Tibial nerve (tissue), 4 donors: ENCODE measurements around the gene KIAA1958. TPM values are rescaled to one million over a fixed set of nuclear protein-coding genes. Genes with fewer than 3 reads are reported as not detected.

Source experiments
- DNase-seq, 2 donors: peaks; one replicate each; pipeline ENCODE4 v3.0.0-alpha.2; 2019; ENCODE audit warnings: low spot score in 2 of 2
- H3K27ac ChIP-seq, 4 donors: fragments of 200-600 bp; sonication (generic) in 3 of 4; one replicate each; pipeline ENCODE4 v1.5.1; 2017 to 2019; ENCODE audit warnings: mild to moderate bottlenecking in 1 of 4
- H3K27me3 ChIP-seq, 2 donors: fragments of 200-600 bp; sonication (generic) in 1 of 2; one replicate each; pipeline versions ENCODE4 v1.5.1 to v1.6.0; 2017 to 2019
- H3K36me3 ChIP-seq, 3 donors: fragments of 200-600 bp; sonication (generic); one replicate each; pipeline ENCODE4 v1.5.1; 2018 to 2019
- H3K4me1 ChIP-seq, 4 donors: fragments of 200-600 bp; sonication (generic) in 3 of 4; one replicate each; pipeline ENCODE4 v1.5.1; 2017 to 2019
- H3K4me3 ChIP-seq, 4 donors: fragments of 200-600 bp; sonication (generic) in 3 of 4; one replicate each; pipeline ENCODE4 v1.5.1; 2017 to 2019; ENCODE audit warnings: mild to moderate bottlenecking in 1 of 4, moderate library complexity in 1 of 4
- H3K9me3 ChIP-seq, 4 donors: fragments of 200-600 bp; sonication (generic) in 3 of 4; one replicate each; pipeline ENCODE4 v1.5.1; 2017 to 2019
- EP300 ChIP-seq, 2 donors: sonication (generic); formaldehyde crosslinking; IDR thresholded peaks; one replicate each; pipeline ENCODE4 v1.6.1; 2017; ENCODE audit warnings: antibody characterized with exemption in 2 of 2, mild to moderate bottlenecking in 1 of 2
- POLR2A ChIP-seq, 2 donors: fragments of 450-650 bp; IDR thresholded peaks; one replicate each; pipeline ENCODE4 v1.6.1; 2017; ENCODE audit warnings: antibody characterized with exemption in 2 of 2, mild to moderate bottlenecking in 2 of 2, moderate library complexity in 2 of 2
- WGBS, 2 donors: methylation state at CpG; one replicate each; pipeline ENCODE4 v1.1.5; 2018; 5-methylcytosine and 5-hydroxymethylcytosine counted together
- total RNA-seq, 4 donors: library from RNA; depleted of rRNA; stranded (reverse); fragments of >200 nt; gene quantifications; one replicate each; pipeline ENCODE4 v1.1.0, GENCODE V29; 2016
- TF ChIP-seq, protein P1 (sequence below), 5 experiments: fragments of 200-600 bp in 3 of 5; fragments of 450-650 bp in 2 of 5; sonication (generic) in 3 of 5; IDR thresholded peaks; one replicate each; pipeline ENCODE4 v1.5.1; 2016 to 2019; ENCODE audit warnings: antibody characterized with exemption in 5 of 5, mild to moderate bottlenecking in 3 of 5, moderate library complexity in 2 of 5

KIAA1958 gene
- total RNA-seq, 4 donors from 2014 or later: 3.7 to 5.2 (median 4.5) TPM

DNA sequence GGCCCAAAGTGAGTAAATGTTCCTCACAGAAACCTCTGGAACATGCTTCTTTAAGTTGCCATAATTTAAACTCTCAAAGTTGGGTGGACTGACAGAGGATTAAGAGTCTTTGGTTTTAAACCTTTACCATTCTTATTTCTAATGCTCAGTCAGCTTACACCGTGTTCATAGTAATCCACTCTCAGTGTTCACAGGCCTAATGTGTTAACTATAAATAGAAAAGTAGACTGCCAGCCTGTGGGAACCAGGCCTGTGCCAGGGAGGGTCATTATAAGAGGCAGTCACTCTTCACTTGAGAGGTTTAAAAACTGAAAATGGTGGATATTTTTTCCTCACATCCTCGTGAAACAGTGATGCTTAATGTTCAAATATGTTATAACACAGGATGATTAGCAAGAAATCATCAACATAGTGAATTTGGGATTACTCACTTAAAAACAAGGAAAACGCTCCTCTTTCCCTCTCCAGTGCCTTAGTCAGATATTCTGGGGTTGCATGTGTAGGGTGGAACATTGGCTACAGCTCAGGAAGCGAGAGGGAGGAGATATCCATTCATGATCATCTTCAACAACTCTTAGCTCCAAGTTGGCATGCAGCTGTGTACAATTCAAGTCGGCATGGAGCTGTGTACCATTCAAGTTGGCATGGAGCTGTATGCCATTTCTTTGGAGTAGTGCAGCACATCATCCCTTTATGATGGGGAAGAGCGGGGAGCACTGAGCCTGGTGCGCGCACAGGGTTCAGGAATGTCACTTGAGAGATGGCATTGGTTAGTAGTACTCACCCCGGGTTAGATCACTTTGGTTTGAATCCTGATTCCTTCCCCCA, 65.8 kb downstream of the KIAA1958 start:
- Histone ChIP-seq H3K9me3 (no peaks in the 10 kb centered on the region), H3K36me3 (no peaks in the 10 kb centered on the region), H3K27ac (no peak overlapping the region), H3K4me1 (no peaks in the 10 kb centered on the region), H3K27me3 (no peaks in the 10 kb centered on the region), H3K4me3 (no peak overlapping the region)
- no peak for TF ChIP-seq POLR2A (IDR thresholded peaks at IDR 0.05)
- TF ChIP-seq, protein P1, sequence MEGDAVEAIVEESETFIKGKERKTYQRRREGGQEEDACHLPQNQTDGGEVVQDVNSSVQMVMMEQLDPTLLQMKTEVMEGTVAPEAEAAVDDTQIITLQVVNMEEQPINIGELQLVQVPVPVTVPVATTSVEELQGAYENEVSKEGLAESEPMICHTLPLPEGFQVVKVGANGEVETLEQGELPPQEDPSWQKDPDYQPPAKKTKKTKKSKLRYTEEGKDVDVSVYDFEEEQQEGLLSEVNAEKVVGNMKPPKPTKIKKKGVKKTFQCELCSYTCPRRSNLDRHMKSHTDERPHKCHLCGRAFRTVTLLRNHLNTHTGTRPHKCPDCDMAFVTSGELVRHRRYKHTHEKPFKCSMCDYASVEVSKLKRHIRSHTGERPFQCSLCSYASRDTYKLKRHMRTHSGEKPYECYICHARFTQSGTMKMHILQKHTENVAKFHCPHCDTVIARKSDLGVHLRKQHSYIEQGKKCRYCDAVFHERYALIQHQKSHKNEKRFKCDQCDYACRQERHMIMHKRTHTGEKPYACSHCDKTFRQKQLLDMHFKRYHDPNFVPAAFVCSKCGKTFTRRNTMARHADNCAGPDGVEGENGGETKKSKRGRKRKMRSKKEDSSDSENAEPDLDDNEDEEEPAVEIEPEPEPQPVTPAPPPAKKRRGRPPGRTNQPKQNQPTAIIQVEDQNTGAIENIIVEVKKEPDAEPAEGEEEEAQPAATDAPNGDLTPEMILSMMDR (IDR thresholded peaks at IDR 0.05): no peak
- TF ChIP-seq EP300 (IDR thresholded peaks at IDR 0.05): no peak
- 81 to 83% methylated on average over 9 of the region's 9 CpGs for WGBS, 2 donors
- DNase-seq: no peak

DNA sequence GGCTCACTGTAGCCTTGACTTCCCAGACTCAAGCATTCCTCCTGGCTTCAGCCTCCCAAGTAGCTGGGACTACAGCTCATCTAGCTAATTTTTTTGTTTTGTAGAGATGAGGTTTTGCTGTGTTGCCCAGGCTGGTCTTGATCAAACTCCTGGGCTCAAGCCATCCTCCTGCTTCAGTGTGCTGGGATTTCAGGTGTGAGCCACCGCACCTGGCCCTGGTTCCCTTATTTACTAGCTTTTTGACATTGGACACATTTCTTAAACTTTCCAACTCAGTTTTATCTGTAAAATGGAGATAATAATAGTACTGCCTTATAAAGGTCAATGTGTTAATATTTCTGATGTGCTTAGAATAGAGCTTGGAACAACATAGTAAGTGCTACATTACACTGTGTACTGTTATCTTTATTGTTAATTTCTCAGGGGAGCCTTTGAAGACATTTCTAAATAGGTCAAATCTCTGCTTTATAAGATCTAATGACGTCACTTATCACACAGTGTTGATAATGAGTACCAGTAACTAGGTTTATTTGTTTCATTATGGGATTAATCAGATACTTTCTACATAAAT, 66.7 kb downstream of the KIAA1958 start:
- no peak overlapping the region for H3K4me3 ChIP-seq
- 82 to 85% methylated on average over 2 of the region's 2 CpGs for WGBS, 2 donors
- no peaks in the 10 kb centered on the region for H3K36me3 ChIP-seq
- H3K4me1 ChIP-seq: no peaks in the 10 kb centered on the region
- H3K27ac ChIP-seq: no peak overlapping the region
- no peaks in the 10 kb centered on the region for H3K27me3 ChIP-seq
- DNase-seq: no peak
- no peaks in the 10 kb centered on the region for H3K9me3 ChIP-seq
- TF ChIP-seq EP300 (IDR thresholded peaks at IDR 0.05) (no peak), POLR2A (IDR thresholded peaks at IDR 0.05) (no peak)
- TF ChIP-seq, protein P1 (IDR thresholded peaks at IDR 0.05): no peak

DNA sequence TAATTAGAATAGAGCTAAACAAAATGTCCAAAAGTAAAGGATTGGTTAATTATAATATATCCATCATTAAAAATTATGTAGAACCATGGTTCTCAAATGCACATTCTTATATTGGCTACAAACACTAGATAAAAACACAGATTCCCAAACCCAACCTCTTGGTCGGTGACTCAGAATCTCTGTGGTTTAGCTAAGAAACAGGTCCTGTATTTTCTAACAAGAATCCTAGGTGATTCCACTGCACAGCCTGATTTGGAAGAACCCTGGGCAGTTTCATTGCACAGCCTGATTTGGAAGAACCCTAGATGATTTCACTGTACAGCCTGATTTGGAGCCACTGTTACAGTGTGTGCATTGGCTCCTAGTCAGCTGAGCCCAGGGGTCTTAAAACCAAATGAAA, 67.9 kb downstream of the KIAA1958 start:
- WGBS, 2 donors: 91 to 100% methylated on average over 1 of the region's 1 CpG
- DNase-seq: no peak
- TF ChIP-seq, protein P1 (IDR thresholded peaks at IDR 0.05): no peak
- no peak for TF ChIP-seq EP300 (IDR thresholded peaks at IDR 0.05)
- TF ChIP-seq POLR2A (IDR thresholded peaks at IDR 0.05): no peak

DNA sequence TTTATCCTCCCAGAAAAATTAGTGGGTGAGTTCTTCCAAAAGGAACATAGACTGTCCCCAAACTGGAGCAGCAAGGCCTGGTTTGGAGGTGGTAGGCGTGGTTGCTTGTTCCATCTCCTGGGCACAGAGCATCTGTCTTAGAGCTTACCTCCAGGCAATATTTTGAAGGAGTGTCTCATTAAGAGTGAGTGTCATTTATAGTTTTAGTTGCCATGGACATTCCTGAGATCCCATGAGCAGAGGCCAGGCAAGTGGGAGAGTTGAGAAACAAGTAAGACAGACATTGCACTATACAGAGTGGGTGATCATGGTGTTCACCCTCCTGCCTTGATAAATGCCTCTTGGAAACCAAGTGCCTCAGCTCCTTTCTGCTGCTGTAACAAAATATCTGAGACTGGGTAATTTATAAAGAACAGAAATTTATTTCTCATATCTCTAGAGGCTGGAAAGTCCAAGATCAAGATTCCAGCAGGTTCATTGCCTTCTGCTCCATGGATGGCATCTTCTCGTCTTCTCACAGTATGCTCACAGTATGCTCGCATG, 68.5 kb downstream of the KIAA1958 start:
- DNase-seq: no peak
- TF ChIP-seq POLR2A (IDR thresholded peaks at IDR 0.05) (no peak), EP300 (IDR thresholded peaks at IDR 0.05) (no peak)
- TF ChIP-seq, protein P1 (IDR thresholded peaks at IDR 0.05): no peak
- WGBS, 2 donors: 96 to 98% methylated on average over 3 of the region's 3 CpGs
- Histone ChIP-seq H3K27me3 (no peaks in the 10 kb centered on the region), H3K27ac (no peak overlapping the region), H3K4me1 (no peaks in the 10 kb centered on the region), H3K9me3 (no peaks in the 10 kb centered on the region), H3K4me3 (no peak overlapping the region), H3K36me3 (no peaks in the 10 kb centered on the region)

More for the DNA sequence above, 67.9 kb downstream of the KIAA1958 start:
- no peaks in the 10 kb centered on the region for H3K36me3 ChIP-seq
- no peaks in the 10 kb centered on the region for H3K27me3 ChIP-seq
- no peak overlapping the region for H3K27ac ChIP-seq
- no peak overlapping the region for H3K4me3 ChIP-seq
- no peaks in the 10 kb centered on the region for H3K4me1 ChIP-seq
- no peaks in the 10 kb centered on the region for H3K9me3 ChIP-seq
